GM23248 (cell line): ENCODE data around the gene SRPK2.

Experiments used
- EZH2 ChIP-seq: fragments of 200-600 bp; sonication (generic); IDR thresholded peaks from 2 replicates; pipeline ENCODE4 v1.6.1; 2018; ENCODE audit warnings: antibody characterized with exemption, mild to moderate bottlenecking; ENCODE audit not compliant: insufficient read depth, poor library complexity, severe bottlenecking
- EZH2phosphoT487 ChIP-seq: fragments of 200-600 bp; sonication (generic); IDR thresholded peaks from 2 replicates; pipeline ENCODE4 v1.6.1; 2018; ENCODE audit warnings: antibody characterized with exemption, moderate library complexity, mild to moderate bottlenecking, low read depth; ENCODE audit not compliant: insufficient read depth

- TF ChIP-seq EZH2, result no peak
- no peak for TF ChIP-seq EZH2phosphoT487
Observed at GRCh38 chr7:105285118-105285874, 103.4 kb downstream of the SRPK2 start.
